ENCODE measurements around the gene SKIDA1.

Gene SKIDA1

DNA sequence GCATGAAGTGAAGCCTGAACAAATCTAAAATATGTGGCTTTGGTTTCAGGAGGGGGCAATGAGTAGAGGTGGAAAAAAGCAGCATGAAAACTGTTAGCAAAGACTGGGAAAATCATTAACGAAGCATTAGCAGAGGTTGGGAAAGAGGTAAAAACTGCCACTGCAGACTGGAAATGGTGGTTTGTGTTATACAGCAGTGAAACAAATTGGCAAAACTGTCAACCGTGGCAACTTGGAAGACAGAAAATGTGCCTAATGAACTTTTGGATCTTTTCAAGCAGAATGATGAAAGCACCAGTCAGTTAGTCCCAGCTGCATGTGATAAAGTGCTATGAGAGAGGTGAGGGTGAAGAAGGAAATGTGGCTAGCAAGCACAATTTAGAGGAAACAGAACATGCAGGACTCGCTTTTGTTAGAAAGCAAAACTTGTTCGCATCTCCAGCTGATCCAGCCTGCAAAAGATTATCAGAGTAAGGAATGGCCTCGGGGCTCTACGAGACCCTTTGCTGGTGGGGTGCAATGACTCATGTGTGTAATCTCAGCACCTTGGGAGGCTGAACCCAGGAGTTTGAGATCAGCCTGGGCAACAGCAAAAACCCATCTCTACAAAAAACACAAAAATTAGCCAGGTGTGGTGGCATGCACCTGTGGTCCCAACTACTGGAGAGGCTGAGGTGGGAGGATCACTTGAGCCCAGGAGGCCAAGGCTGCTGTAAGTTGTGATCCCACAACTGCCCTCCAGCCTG, 45.7 kb downstream of the SKIDA1 start:
- DNase-seq: no peak

DNA sequence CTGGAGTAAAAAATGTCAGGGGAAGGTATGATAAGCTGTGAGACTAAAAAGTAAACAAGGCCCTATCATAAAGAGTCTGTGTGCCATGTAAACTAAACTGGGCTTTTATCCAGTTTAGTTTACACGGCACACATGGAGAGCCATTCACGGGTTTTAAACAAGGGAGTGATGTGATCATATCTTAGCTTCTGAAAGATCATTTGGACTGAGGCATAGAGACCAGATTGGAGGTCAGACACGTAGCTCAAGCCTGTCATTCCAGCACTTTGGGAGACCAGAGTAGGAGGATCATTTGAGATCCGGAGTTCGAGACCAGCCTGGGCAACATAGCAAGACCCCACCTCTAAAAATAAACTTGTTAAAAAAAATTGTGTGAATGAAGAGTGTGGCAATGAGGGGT, 50.1 kb downstream of the SKIDA1 start:
- no peak for DNase-seq

DNA sequence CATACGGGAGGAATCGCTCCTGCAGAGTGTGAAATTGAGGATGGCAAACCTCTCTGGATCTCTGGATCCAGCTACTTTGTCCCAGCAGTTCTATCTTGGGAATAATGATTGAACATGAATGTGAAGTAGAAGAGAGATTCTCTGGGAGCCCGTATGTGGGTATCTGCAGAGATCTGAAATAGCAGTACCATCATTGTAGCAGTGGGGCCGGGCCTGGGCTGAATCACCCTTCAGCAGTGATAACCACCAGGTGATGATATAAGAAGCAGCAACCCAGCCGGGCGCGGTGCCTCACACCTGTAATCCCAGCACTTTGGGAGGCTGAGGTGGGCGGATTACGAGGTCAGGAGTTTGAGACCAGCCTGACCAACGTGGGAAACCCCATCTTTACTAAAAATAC, 51.9 kb downstream of the SKIDA1 start:
- DNase-seq: no peak

DNA sequence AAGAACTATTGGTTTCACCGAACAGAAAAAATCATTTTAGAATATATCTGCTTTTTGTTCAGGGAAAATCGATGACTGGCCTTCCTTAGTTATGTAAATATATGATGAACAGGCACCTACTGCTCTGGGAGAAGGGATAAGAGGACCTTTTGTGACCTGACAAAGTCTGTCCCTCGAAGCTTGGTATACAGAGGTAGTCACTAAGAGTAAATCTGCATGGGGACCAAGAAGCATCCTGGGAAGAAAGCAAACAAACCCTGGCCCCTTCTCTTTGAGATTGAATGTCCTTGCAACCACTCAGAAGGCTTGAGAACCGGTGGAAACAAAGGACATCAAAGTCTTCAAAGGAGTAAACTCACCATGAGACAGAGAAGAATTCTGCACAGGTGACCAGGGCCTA, 52.3 kb downstream of the SKIDA1 start:
- DNase-seq: no peak

DNA sequence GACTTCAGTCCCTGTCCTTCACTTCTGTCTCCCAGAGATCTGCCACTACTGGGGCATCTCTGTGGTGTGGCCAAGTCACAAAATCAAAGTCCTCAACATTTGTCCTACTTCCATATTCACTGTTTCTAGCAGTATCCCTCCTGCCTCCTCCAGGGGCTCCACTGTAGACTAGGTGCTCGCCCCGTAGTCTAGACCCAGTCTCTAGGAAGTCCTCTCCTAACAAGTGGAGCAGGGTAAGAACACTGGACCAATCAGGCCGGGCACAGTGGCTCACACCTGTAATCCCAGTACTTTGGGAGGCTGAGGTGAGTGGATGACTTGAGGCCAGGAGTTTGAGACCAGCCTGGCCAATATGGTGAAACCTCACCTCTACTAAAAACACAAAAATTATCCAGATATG, 57.4 kb downstream of the SKIDA1 start:
- no peak for DNase-seq

DNA sequence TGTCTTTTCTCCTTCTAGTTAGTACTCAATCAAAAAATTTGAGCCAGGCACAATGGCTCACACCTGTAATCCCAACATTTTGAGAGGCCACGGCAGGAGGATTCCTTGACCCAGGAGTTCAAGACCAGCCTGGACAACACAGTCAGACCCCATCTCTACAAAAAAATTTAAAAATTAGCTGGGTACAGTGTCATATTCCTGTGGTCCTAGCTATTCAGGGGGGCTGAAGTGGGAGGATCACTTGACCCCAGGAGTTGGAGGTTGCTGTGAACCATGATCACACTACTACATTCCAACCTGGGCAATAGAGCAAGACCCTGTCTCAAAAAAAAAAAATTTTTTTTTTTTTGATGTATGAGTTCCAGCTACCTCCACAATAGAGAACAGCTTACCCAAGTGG, 57.8 kb downstream of the SKIDA1 start:
- DNase-seq: no peak

DNA sequence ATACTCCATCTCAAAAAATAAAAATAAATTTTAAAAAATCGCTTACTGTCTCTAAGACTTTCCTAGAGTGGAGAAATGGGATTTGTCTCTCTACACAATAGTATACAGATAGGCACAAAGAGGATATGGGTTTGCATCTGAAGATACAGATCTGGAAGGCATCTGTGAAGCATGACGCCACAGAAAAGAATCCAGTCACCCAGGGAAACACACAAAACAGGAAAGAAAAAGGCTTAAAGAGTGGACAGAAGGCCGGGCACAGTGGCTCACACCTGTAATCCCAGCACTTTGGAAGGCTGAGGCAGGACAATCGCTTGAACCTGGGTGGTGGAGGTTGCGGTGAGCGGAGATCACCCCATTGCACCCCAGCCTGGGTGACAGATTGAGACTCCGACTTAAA, 61.3 kb downstream of the SKIDA1 start:
- DNase-seq: no peak
